HEK293 (cell line): ENCODE measurements around the gene CLIP3.

Experiments
- CTCF ChIP-seq: fragments of 450-650 bp; formaldehyde crosslinking; IDR thresholded peaks from 2 replicates; pipeline ENCODE4 v1.5.1; 2016; ENCODE audit warnings: missing biosample characterization, missing genetic modification characterization
- OSR2 ChIP-seq: fragments of 450-650 bp; formaldehyde crosslinking; IDR thresholded peaks from 2 replicates; pipeline ENCODE4 v1.5.1; 2016; ENCODE audit warnings: missing biosample characterization, missing genetic modification characterization
- ZNF121 ChIP-seq: fragments of 450-650 bp; formaldehyde crosslinking; IDR thresholded peaks from 2 replicates; pipeline ENCODE4 v1.5.1; 2016; ENCODE audit warnings: missing biosample characterization, missing genetic modification characterization
- ZNF175 ChIP-seq: fragments of 450-650 bp; formaldehyde crosslinking; IDR thresholded peaks from 2 replicates; pipeline ENCODE4 v1.5.1; 2016; ENCODE audit warnings: missing biosample characterization, missing genetic modification characterization
- ZNF19 ChIP-seq: fragments of 450-650 bp; formaldehyde crosslinking; IDR thresholded peaks from 2 replicates; pipeline ENCODE4; 2016; ENCODE audit warnings: missing biosample characterization, missing genetic modification characterization, low read depth
- ZNF274 ChIP-seq, 2 experiments: fragments of 200-500 bp in 1 of 2; fragments of 450-650 bp in 1 of 2; sonication (Bioruptor generic) in 1 of 2; formaldehyde crosslinking in 1 of 2; IDR thresholded peaks; 2 replicates each; pipeline versions ENCODE4 v1.5.1 to v1.6.1; 2014 to 2016; ENCODE audit warnings: borderline replicate concordance in 1 of 2, inconsistent platforms in 1 of 2, low read length in 1 of 2, missing biosample characterization in 1 of 2, missing genetic modification characterization in 1 of 2
- ZNF302 ChIP-seq: fragments of 450-650 bp; formaldehyde crosslinking; IDR thresholded peaks from 2 replicates; pipeline ENCODE4 v1.5.1; 2016; ENCODE audit warnings: missing biosample characterization, missing genetic modification characterization, low read depth
- ZNF555 ChIP-seq: fragments of 450-650 bp; formaldehyde crosslinking; conservative IDR thresholded peaks from 2 replicates; pipeline ENCODE4 v1.5.1; 2017; ENCODE audit warnings: missing biosample characterization, mild to moderate bottlenecking, missing genetic modification characterization, inconsistent platforms
- ZNF580 ChIP-seq: fragments of 450-650 bp; formaldehyde crosslinking; IDR thresholded peaks from 2 replicates; pipeline ENCODE4 v1.5.1; 2016; ENCODE audit warnings: missing biosample characterization, missing genetic modification characterization
- ZNF596 ChIP-seq: fragments of 450-650 bp; IDR thresholded peaks from 2 replicates; pipeline ENCODE4 v1.5.0; 2018; ENCODE audit warnings: missing biosample characterization, mild to moderate bottlenecking, missing genetic modification characterization, moderate library complexity
- ZNF629 ChIP-seq: fragments of 450-650 bp; formaldehyde crosslinking; IDR thresholded peaks from 2 replicates; pipeline ENCODE4 v1.5.1; 2017; ENCODE audit warnings: missing biosample characterization, missing genetic modification characterization
- ZNF664 ChIP-seq: fragments of 450-650 bp; formaldehyde crosslinking; IDR thresholded peaks from 2 replicates; pipeline ENCODE4 v1.5.1; 2016; ENCODE audit warnings: missing biosample characterization, missing genetic modification characterization
- ZSCAN30 ChIP-seq: fragments of 450-650 bp; IDR thresholded peaks from 2 replicates; pipeline ENCODE4 v1.5.1; 2018; ENCODE audit warnings: missing biosample characterization, mild to moderate bottlenecking, missing genetic modification characterization, moderate library complexity

- TF ChIP-seq ZNF302 (tag by site-specific recombination) (no peak), ZNF629 (tag by site-specific recombination) (peak; percentile 36; the same call in 1 of the 2 replicates), CTCF (no peak), ZNF580 (tag by site-specific recombination) (no peak), ZNF596 (tag by site-specific recombination) (no peak), ZNF274 (IDR thresholded peaks at IDR 0.05; ENCODE audit: low read length) (no peak), ZNF274 (tag by site-specific recombination; IDR thresholded peaks at IDR 0.05; ENCODE audit: borderline replicate concordance) (no peak), OSR2 (tag by site-specific recombination) (no peak), ZNF175 (tag by site-specific recombination) (no peak), ZNF555 (tag by site-specific recombination) (no peak), ZSCAN30 (tag by site-specific recombination) (no peak), ZNF19 (tag by site-specific recombination) (no peak), ZNF121 (tag by site-specific recombination) (peak; percentile 79), ZNF664 (tag by site-specific recombination) (no peak)
These were observed 26.7 kb upstream of the CLIP3 start for GRCh38 chr19:36059180-36059910.
